HEK293T (cell line): Measurements from ENCODE around the gene SLC35G3.
"Not testable (repeated sequence)": the region's sequence is repeated elsewhere in the genome, so short reads cannot be mapped to it uniquely, and the experiment has no call there.

Experiments
- ARNT ChIP-seq: fragments of 450-650 bp; IDR thresholded peaks from 2 replicates; pipeline ENCODE4 v1.6.1; 2017; ENCODE audit warnings: mild to moderate bottlenecking
- BHLHE40 ChIP-seq: fragments of 450-650 bp; IDR thresholded peaks from 2 replicates; pipeline ENCODE4 v1.6.1; 2016; ENCODE audit warnings: mild to moderate bottlenecking, moderate library complexity, borderline replicate concordance
- ELF4 ChIP-seq: fragments of 450-650 bp; IDR thresholded peaks from 2 replicates; pipeline ENCODE4 v1.6.1; 2017; ENCODE audit warnings: antibody characterized with exemption
- FOXA1 ChIP-seq: fragments of 450-650 bp; IDR thresholded peaks from 2 replicates; pipeline ENCODE4 v1.6.1; 2016; ENCODE audit warnings: mild to moderate bottlenecking
- FOXK2 ChIP-seq: fragments of 450-650 bp; IDR thresholded peaks from 2 replicates; pipeline ENCODE4 v1.6.1; 2016; ENCODE audit warnings: mild to moderate bottlenecking
- SP1 ChIP-seq: fragments of 450-650 bp; IDR thresholded peaks from 2 replicates; pipeline ENCODE4 v1.6.1; 2017
- SUZ12 ChIP-seq: fragments of 450-650 bp; IDR thresholded peaks from 2 replicates; pipeline ENCODE4 v1.6.1; 2016; ENCODE audit warnings: mild to moderate bottlenecking
- ZNF384 ChIP-seq: fragments of 450-650 bp; IDR thresholded peaks from 2 replicates; pipeline ENCODE4 v1.6.1; 2016
- TF ChIP-seq, protein P1 (sequence below): fragments of 450-650 bp; IDR thresholded peaks from 2 replicates; pipeline ENCODE4 v1.6.1; 2016

DNA sequence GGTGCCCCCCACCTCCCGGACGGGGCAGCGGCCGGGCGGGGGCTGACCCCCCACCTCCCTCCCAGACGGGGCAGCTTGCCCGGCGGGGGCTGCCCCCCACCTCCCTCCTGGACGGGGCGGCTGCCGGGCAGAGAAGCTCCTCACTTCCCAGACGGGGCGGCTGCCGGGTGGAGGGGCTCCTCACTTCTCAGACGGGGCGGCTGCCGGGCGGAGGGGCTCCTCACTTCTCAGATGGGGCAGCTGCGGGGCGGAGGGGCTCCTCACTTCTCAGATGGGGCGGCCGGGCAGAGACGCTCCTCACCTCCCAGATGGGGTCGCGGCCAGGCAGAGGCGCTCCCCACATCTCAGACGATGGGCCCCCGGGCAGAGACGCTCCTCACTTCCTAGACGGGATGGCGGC, 869 bp upstream of the SLC35G3 start:
- TF ChIP-seq SUZ12, ELF4, ZNF384, FOXK2, SP1, BHLHE40, FOXA1, ARNT: not testable (repeated sequence)
- TF ChIP-seq, protein P1, sequence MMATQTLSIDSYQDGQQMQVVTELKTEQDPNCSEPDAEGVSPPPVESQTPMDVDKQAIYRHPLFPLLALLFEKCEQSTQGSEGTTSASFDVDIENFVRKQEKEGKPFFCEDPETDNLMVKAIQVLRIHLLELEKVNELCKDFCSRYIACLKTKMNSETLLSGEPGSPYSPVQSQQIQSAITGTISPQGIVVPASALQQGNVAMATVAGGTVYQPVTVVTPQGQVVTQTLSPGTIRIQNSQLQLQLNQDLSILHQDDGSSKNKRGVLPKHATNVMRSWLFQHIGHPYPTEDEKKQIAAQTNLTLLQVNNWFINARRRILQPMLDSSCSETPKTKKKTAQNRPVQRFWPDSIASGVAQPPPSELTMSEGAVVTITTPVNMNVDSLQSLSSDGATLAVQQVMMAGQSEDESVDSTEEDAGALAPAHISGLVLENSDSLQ: not testable (repeated sequence)
